IMR-90 (cell line): Measurements from ENCODE around the gene GABPB2. TPM values are rescaled to one million over a fixed set of nuclear protein-coding genes. Genes with fewer than 3 reads are reported as not detected.

Experiments used
- ATAC-seq: fragments of 200-7000 bp; cut with Tn5 transposase; 2 replicates; pipeline ENCODE4 v1.9.1; 2020; ENCODE audit warnings: low read depth, mild to moderate bottlenecking, moderate library complexity
- BruUV-seq: library from RNA; stranded (reverse); fragments of 400-500 nt; replicated peaks from 2 replicates; lab custom pipeline; 2021; lab: Mats Ljungman, UMichigan
- CTCF ChIA-PET: fragments of 300-600 bp; formaldehyde crosslinking; extraction: SDS; loops from one replicate; lab custom pipeline; 2021; ENCODE audit warnings: antibody characterized with exemption; lab: Yijun Ruan, JAX
- POLR2A ChIA-PET: fragments of 300-600 bp; sonication (Branson Sonifier 250); formaldehyde crosslinking; loops from one replicate; lab custom pipeline; 2022; ENCODE audit warnings: antibody characterized with exemption; ENCODE audit not compliant: unreplicated experiment; lab: Charles Lee
- DNase-seq: peaks from one replicate; pipeline ENCODE4 v3.0.0; 2013
- H2AFZ ChIP-seq: replicated peaks from 2 replicates; pipeline ENCODE3; 2013; ENCODE audit warnings: low read length, mild to moderate bottlenecking; ENCODE audit not compliant: poor library complexity
- H2AK5ac ChIP-seq: 2 replicates; pipeline ENCODE4 v1.6.1; 2013; ENCODE audit warnings: low read depth, low read length, inconsistent platforms
- H2AK9ac ChIP-seq: replicated peaks from 2 replicates; pipeline ENCODE3; 2013; ENCODE audit warnings: mild to moderate bottlenecking, low read depth, low read length, moderate library complexity; ENCODE audit not compliant: poor library complexity
- H2BK120ac ChIP-seq: 2 replicates; pipeline ENCODE4 v1.6.1; 2013; ENCODE audit warnings: low read depth, low read length, inconsistent platforms
- H2BK15ac ChIP-seq: 3 replicates; pipeline ENCODE4 v1.6.1; 2013; ENCODE audit warnings: low read depth, low read length, inconsistent platforms
- H2BK20ac ChIP-seq: 2 replicates; pipeline ENCODE4 v1.6.1; 2013; ENCODE audit warnings: low read depth, mild to moderate bottlenecking, inconsistent platforms, low read length, moderate library complexity
- H2BK5ac ChIP-seq: 2 replicates; pipeline ENCODE4 v1.6.1; 2013; ENCODE audit warnings: mild to moderate bottlenecking, low read depth, low read length, inconsistent platforms; ENCODE audit not compliant: poor library complexity, severe bottlenecking
- H3K14ac ChIP-seq: replicated peaks from 2 replicates; pipeline ENCODE4 v1.6.1; 2013; ENCODE audit warnings: low read depth, low read length, inconsistent platforms
- H3K18ac ChIP-seq: 2 replicates; pipeline ENCODE4 v1.6.1; 2013; ENCODE audit warnings: low read depth, low read length, control low read depth
- H3K23ac ChIP-seq: 2 replicates; pipeline ENCODE4 v1.6.1; 2013; ENCODE audit warnings: low read depth, low read length, inconsistent platforms
- H3K27ac ChIP-seq: 2 replicates; pipeline ENCODE4 v1.5.1; 2013; ENCODE audit warnings: mild to moderate bottlenecking, control low read depth, low read length; ENCODE audit not compliant: insufficient read depth
- H3K27me3 ChIP-seq: 2 replicates; pipeline ENCODE4 v1.6.1; 2013; ENCODE audit warnings: low read length; ENCODE audit not compliant: control insufficient read depth, insufficient read depth
- H3K36me3 ChIP-seq: 2 replicates; pipeline ENCODE4 v1.6.1; 2013; ENCODE audit warnings: low read length, mixed read lengths; ENCODE audit not compliant: control insufficient read depth, insufficient read depth
- H3K4ac ChIP-seq: 2 replicates; pipeline ENCODE4 v1.6.1; 2013; ENCODE audit warnings: low read depth, low read length, inconsistent platforms
- H3K4me1 ChIP-seq: 2 replicates; pipeline ENCODE4 v1.6.1; 2013; ENCODE audit warnings: low read length, mixed read lengths; ENCODE audit not compliant: control insufficient read depth, insufficient read depth
- H3K4me2 ChIP-seq: 2 replicates; pipeline ENCODE4 v1.6.1; 2013; ENCODE audit warnings: low read depth, mild to moderate bottlenecking, control low read depth, low read length, moderate library complexity
- H3K4me3 ChIP-seq: 2 replicates; pipeline ENCODE4 v1.5.1; 2013; ENCODE audit warnings: low read depth, mild to moderate bottlenecking, control low read depth, low read length, moderate library complexity; ENCODE audit not compliant: insufficient read depth
- H3K56ac ChIP-seq: 2 replicates; pipeline ENCODE4 v1.6.1; 2013; ENCODE audit warnings: low read length, inconsistent platforms; ENCODE audit not compliant: insufficient read depth; ENCODE audit errors: extremely low read depth
- H3K79me1 ChIP-seq, 2 experiments: 2 replicates each; pipeline ENCODE4 v1.6.1; 2013; ENCODE audit warnings: low read length in 2 of 2, inconsistent platforms in 1 of 2, low read depth in 1 of 2
- H3K9ac ChIP-seq: 2 replicates; pipeline ENCODE4 v1.6.1; 2013; ENCODE audit warnings: low read depth, low read length, control low read depth
- H3K9me1 ChIP-seq: 2 replicates; pipeline ENCODE4 v1.6.1; 2013; ENCODE audit warnings: low read length, inconsistent platforms; ENCODE audit not compliant: insufficient read depth
- H3K9me3 ChIP-seq: 2 replicates; pipeline ENCODE4 v1.6.1; 2013; ENCODE audit warnings: low read length; ENCODE audit not compliant: control insufficient read depth, insufficient read depth
- H4K20me1 ChIP-seq: 2 replicates; pipeline ENCODE4 v1.6.1; 2013; ENCODE audit warnings: low read length, inconsistent platforms; ENCODE audit not compliant: insufficient read depth
- H4K5ac ChIP-seq: 2 replicates; pipeline ENCODE4 v1.6.1; 2013; ENCODE audit warnings: mild to moderate bottlenecking, low read depth, low read length, control low read depth
- H4K8ac ChIP-seq, 2 experiments: 2 replicates each; pipeline ENCODE4 v1.6.1; 2013; ENCODE audit warnings: low read depth in 2 of 2, low read length in 2 of 2, control low read depth in 1 of 2, inconsistent platforms in 1 of 2
- H4K91ac ChIP-seq: 2 replicates; pipeline ENCODE4 v1.6.1; 2013; ENCODE audit warnings: low read depth, low read length, inconsistent platforms; ENCODE audit not compliant: insufficient read depth
- BHLHE40 ChIP-seq: fragments of 150-350 bp; IDR thresholded peaks from 2 replicates; pipeline ENCODE4 v1.6.1; 2016; ENCODE audit warnings: mild to moderate bottlenecking, low read depth, low read length
- CHD1 ChIP-seq: IDR thresholded peaks from 2 replicates; pipeline ENCODE4 v1.6.1; 2012; ENCODE audit warnings: low read depth, low read length, improper control_type of control experiment
- CTCF ChIP-seq: conservative IDR thresholded peaks from 2 replicates; pipeline ENCODE4 v1.5.1; 2012; ENCODE audit warnings: mild to moderate bottlenecking, low read depth, low read length, improper control_type of control experiment
- ELK1 ChIP-seq: fragments of 150-350 bp; IDR thresholded peaks from 2 replicates; pipeline ENCODE4 v1.6.1; 2016; ENCODE audit warnings: low read depth, mild to moderate bottlenecking, low read length, moderate library complexity, borderline replicate concordance
- FOS ChIP-seq: fragments of 150-350 bp; IDR thresholded peaks from 2 replicates; pipeline ENCODE4 v1.6.1; 2016; ENCODE audit warnings: low read depth, low read length
- MAFK ChIP-seq: IDR thresholded peaks from 2 replicates; pipeline ENCODE4 v1.6.1; 2012; ENCODE audit warnings: low read depth, low read length, improper control_type of control experiment
- MAZ ChIP-seq: IDR thresholded peaks from 2 replicates; pipeline ENCODE4 v1.6.1; 2012; ENCODE audit warnings: low read depth, mild to moderate bottlenecking, low read length, improper control_type of control experiment, moderate library complexity, borderline replicate concordance
- MXI1 ChIP-seq: IDR thresholded peaks from 2 replicates; pipeline ENCODE4 v1.6.1; 2012; ENCODE audit warnings: low read depth, mild to moderate bottlenecking, low read length, moderate library complexity, borderline replicate concordance
- POLR2A ChIP-seq: IDR thresholded peaks from 2 replicates; pipeline ENCODE4 v1.6.1; 2012; ENCODE audit warnings: mild to moderate bottlenecking, low read depth, low read length
- RAD21 ChIP-seq: IDR thresholded peaks from 2 replicates; pipeline ENCODE4 v1.6.1; 2012; ENCODE audit warnings: low read length, improper control_type of control experiment
- RCOR1 ChIP-seq: IDR thresholded peaks from 2 replicates; pipeline ENCODE4 v1.6.1; 2012; ENCODE audit warnings: mild to moderate bottlenecking, low read length, improper control_type of control experiment; ENCODE audit not compliant: insufficient replicate concordance
- RFX5 ChIP-seq: IDR thresholded peaks from 2 replicates; pipeline ENCODE4 v1.8.0; 2012; ENCODE audit warnings: low read depth, mild to moderate bottlenecking, low read length, moderate library complexity
- SMC3 ChIP-seq: fragments of 150-350 bp; IDR thresholded peaks from 2 replicates; pipeline ENCODE4 v1.6.1; 2016; ENCODE audit warnings: low read depth, mild to moderate bottlenecking, antibody characterized with exemption, low read length, moderate library complexity
- WGBS, 2 experiments: methylation state at CpG; one replicate each; pipeline versions ENCODE4 v1.1.5 to v1.1.7; 2013; ENCODE audit warnings: missing lambda C conversion rate in 2 of 2; ENCODE audit not compliant: insufficient read length in 1 of 2; ENCODE audit errors: extremely low coverage in 2 of 2; 5-methylcytosine and 5-hydroxymethylcytosine counted together
- dilution Hi-C: fragments of 300-500 bp; cut with HindIII; formaldehyde crosslinking; loops from one replicate; pipeline ENCODE4 v1.14.3; 2018; ENCODE audit warnings: low sequenced_read_pairs; ENCODE audit not compliant: unreplicated experiment
- in situ Hi-C: fragments of 300-500 bp; cut with MboI; formaldehyde crosslinking; loops from 3 replicates; pipeline ENCODE4 v1.14.3; 2019; ENCODE audit warnings: low sequenced_read_pairs, inconsistent platforms, mixed read lengths
- intact Hi-C: fragments of 100-400 bp; cut with micrococcal nuclease; formaldehyde crosslinking; loops from 2 replicates; pipeline ENCODE4 v1.10.0; 2022
- polyA plus RNA-seq, 3 experiments: library from polyadenylated mRNA; depleted of rRNA; stranded (reverse); fragments of >200 nt; gene quantifications; 2 replicates each; pipeline ENCODE4 v1.2.3, GENCODE V29; 2012; ENCODE audit warnings: low replicate concordance in 1 of 3
- total RNA-seq: library from RNA; depleted of rRNA; stranded (reverse); fragments of >200 nt; gene quantifications from 2 replicates; pipeline ENCODE4 v1.2.3, GENCODE V29; 2012
- TF ChIP-seq, protein P1 (sequence below): fragments of 150-350 bp; IDR thresholded peaks from 2 replicates; pipeline ENCODE4 v1.6.1; 2017; ENCODE audit warnings: mild to moderate bottlenecking, antibody characterized with exemption, low read length, low read depth

GABPB2 gene
- total and polyA plus RNA-seq, 2 of the 4 experiments (the other 2 are of a cell fraction) = 7.5 to 12.9 TPM

DNA sequence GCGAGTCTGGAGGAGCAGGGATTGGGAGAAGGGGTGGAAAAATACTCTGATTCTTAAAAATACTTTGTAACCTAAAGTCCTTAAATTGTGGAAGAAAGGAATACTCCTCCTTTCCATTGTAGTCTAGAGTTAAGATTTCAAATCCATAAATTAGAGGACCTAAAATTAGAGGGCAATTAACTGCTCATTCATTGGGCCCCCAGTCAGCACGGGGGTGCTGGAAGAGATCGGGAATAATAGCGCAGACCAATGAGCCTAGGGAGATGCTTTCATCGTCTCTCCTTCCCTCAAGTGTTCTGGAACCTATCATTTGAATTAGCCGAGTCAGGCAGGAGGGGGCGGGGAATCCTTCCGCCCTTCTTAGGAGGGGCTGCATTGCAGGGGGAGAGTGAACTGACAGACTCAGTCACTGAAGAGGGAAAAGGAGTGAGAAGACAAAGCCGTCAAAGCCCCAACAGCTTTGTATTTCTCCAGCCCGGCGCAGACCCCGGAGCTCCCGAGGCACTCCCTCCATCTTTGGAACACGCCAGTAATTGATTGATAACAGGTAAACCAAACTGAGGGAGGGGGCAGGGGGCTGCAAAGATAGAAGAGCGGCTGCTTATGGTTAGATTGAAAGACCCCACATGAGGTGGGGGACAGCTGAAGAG, 10.4 kb upstream of the GABPB2 start, which contains the start of gene MLLT11:
Gene MLLT11 (plus strand): TSS at position 391 of the 650 bp plus-strand sequence. CDS start 6,828 bp downstream, outside the sequence.
- H2BK15ac ChIP-seq = peak within 1 kb of the TSS; percentile 91; the same call in 2 of the 3 replicates
- ChIA-PET POLR2A (interaction anchor here (0.8 to 1.0 kb wide), 2 partner anchors 11 kb away, joined by 3 to 4 read pairs; no protein-coding TSS in a partner anchor), CTCF (no interaction called here)
- peak within 1 kb of the TSS; percentile 98 for H3K9ac ChIP-seq
- H2AK9ac ChIP-seq = peak within 1 kb of the TSS; percentile 99
- peak within 1 kb of the TSS; percentile 97 for H3K4ac ChIP-seq
- 0% methylated on average over 1 of the region's 15 CpGs; no CpG with 5 or more reads in 1 of the 2 experiments for WGBS, 2 experiments
- H2BK5ac ChIP-seq = peak within 1 kb of the TSS; percentile 100
- peaks cover 15% of the 10 kb centered on the region for H3K4me1 ChIP-seq
- peak within 1 kb of the TSS; percentile 94 for H3K56ac ChIP-seq
- H3K27ac ChIP-seq = peak within 1 kb of the TSS; percentile 99
- H3K14ac ChIP-seq = peak within 1 kb of the TSS; percentile 99
- H3K4me2 ChIP-seq = peak within 1 kb of the TSS; percentile 98
- peak; percentile 69 for DNase-seq
- BruUV-seq = no TSS peak
- peak within 1 kb of the TSS; percentile 89 for H3K4me3 ChIP-seq
- peaks cover 17% of the 10 kb centered on the region for H3K36me3 ChIP-seq
- H3K23ac ChIP-seq = peak within 1 kb of the TSS; percentile 96
- no peaks in the 10 kb centered on the region for H3K9me3 ChIP-seq
- H3K79me1 ChIP-seq = peaks cover 25 to 64% of the 10 kb centered on the region in 2 experiments
- H4K20me1 ChIP-seq = peaks cover 39% of the 10 kb centered on the region
- in situ Hi-C loops = no loop called here
- peak within 1 kb of the TSS; percentile 36 for H2BK20ac ChIP-seq
- H2AK5ac ChIP-seq = peak within 1 kb of the TSS; percentile 92
- H3K27me3 ChIP-seq = no peaks in the 10 kb centered on the region
- peak within 1 kb of the TSS; percentile 96 for H2AFZ ChIP-seq
- dilution Hi-C loops = no loop called here
- peak within 1 kb of the TSS; percentile 90 for H4K91ac ChIP-seq
- peak within 1 kb of the TSS; percentile 91 for H4K5ac ChIP-seq
- peak within 1 kb of the TSS; percentile 70 for H3K18ac ChIP-seq
- peak; percentile 41 for ATAC-seq
- intact Hi-C loops = loop anchor here (5.0 kb wide), 1 partner anchor 53 kb away; the partner anchor contains the start of genes MINDY1 and PRUNE1
- H3K9me1 ChIP-seq = peaks cover 23% of the 10 kb centered on the region
- H4K8ac ChIP-seq = peak within 1 kb of the TSS; percentile 46 to 95
- peak within 1 kb of the TSS; percentile 87 for H2BK120ac ChIP-seq
- TF ChIP-seq MXI1 = no peak
- TF ChIP-seq MAFK = peak; percentile 62; the same call in 1 of the 2 replicates
- no peak for TF ChIP-seq BHLHE40
- TF ChIP-seq SMC3 = no peak
- TF ChIP-seq, protein P1, sequence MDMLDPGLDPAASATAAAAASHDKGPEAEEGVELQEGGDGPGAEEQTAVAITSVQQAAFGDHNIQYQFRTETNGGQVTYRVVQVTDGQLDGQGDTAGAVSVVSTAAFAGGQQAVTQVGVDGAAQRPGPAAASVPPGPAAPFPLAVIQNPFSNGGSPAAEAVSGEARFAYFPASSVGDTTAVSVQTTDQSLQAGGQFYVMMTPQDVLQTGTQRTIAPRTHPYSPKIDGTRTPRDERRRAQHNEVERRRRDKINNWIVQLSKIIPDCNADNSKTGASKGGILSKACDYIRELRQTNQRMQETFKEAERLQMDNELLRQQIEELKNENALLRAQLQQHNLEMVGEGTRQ = 0 out of 2 replicates have a peak, but pooled peaks have one; percentile 6
- no peak for TF ChIP-seq CTCF
- no peak for TF ChIP-seq ELK1
- no peak for TF ChIP-seq FOS
- peak; percentile 41; the same call in 1 of the 2 replicates for TF ChIP-seq MAZ
- no peak for TF ChIP-seq RCOR1
- peak; percentile 51 for TF ChIP-seq POLR2A
- 0 out of 2 replicates have a peak, but pooled peaks have one; percentile 37 for TF ChIP-seq CHD1
- no peak for TF ChIP-seq RFX5
- no peak for TF ChIP-seq RAD21
